Keratinocyte (primary cell): ENCODE measurements around the gene SMARCA4. TPM values are rescaled to one million over a fixed set of nuclear protein-coding genes. Genes with fewer than 3 reads are reported as not detected.

Experiments used
- DNase-seq: peaks from one replicate; pipeline ENCODE4 v3.0.0-alpha.2; 2011; ENCODE audit warnings: low read depth, missing footprints, low spot score
- FAIRE-seq: peaks from 2 replicates; lab custom pipeline; 2011; peaks lifted over from hg19 to GRCh38; lab: Jason Lieb, UNC
- H2AFZ ChIP-seq: 2 replicates; pipeline ENCODE4 v1.6.0; 2012; ENCODE audit warnings: low read length, control low read depth, inconsistent platforms; ENCODE audit not compliant: control insufficient read depth
- H3K27ac ChIP-seq: 2 replicates; pipeline ENCODE4 v1.5.1; 2011; ENCODE audit warnings: low read length; ENCODE audit not compliant: control insufficient read depth, insufficient read depth
- H3K27me3 ChIP-seq: 3 replicates; pipeline ENCODE4 v1.6.0; 2011; ENCODE audit warnings: low read length; ENCODE audit not compliant: control insufficient read depth, insufficient read depth; ENCODE audit errors: extremely low read depth
- H3K36me3 ChIP-seq, 2 experiments: 2 replicates in 1 of 2; 3 replicates in 1 of 2; pipeline ENCODE4 v1.5.1; 2011; ENCODE audit warnings: low read length in 2 of 2, mild to moderate bottlenecking in 1 of 2; ENCODE audit not compliant: control insufficient read depth in 2 of 2, insufficient read depth in 2 of 2; ENCODE audit errors: extremely low read depth in 1 of 2
- H3K4me1 ChIP-seq: 3 replicates; pipeline ENCODE4 v1.5.1; 2011; ENCODE audit warnings: low read length; ENCODE audit not compliant: control insufficient read depth, insufficient read depth; ENCODE audit errors: extremely low read depth
- H3K4me2 ChIP-seq: 3 replicates; pipeline ENCODE4 v1.6.0; 2011; ENCODE audit warnings: low read depth, low read length; ENCODE audit not compliant: control insufficient read depth, insufficient read depth; ENCODE audit errors: extremely low read depth
- H3K4me3 ChIP-seq, 3 experiments: fragments of 200-600 bp in 1 of 3; sonication (generic) in 1 of 3; 2 replicates in 2 of 3; 3 replicates in 1 of 3; pipeline ENCODE4 v1.5.1; 2011 to 2016; ENCODE audit warnings: low read length in 3 of 3, mild to moderate bottlenecking in 3 of 3, control low read depth in 2 of 3, inconsistent platforms in 1 of 3, low read depth in 1 of 3, mixed read lengths in 1 of 3, mixed run types in 1 of 3, moderate library complexity in 1 of 3; ENCODE audit not compliant: control insufficient read depth in 2 of 3, insufficient read depth in 2 of 3; ENCODE audit errors: extremely low read depth in 1 of 3
- H3K79me2 ChIP-seq: 2 replicates; pipeline ENCODE4 v1.6.0; 2012; ENCODE audit warnings: low read length; ENCODE audit not compliant: control insufficient read depth, insufficient read depth
- H3K9ac ChIP-seq: 3 replicates; pipeline ENCODE4 v1.6.0; 2011; ENCODE audit warnings: low read length; ENCODE audit not compliant: control insufficient read depth, insufficient read depth; ENCODE audit errors: extremely low read depth
- H3K9me1 ChIP-seq: 3 replicates; pipeline ENCODE4 v1.6.0; 2011; ENCODE audit warnings: low read length; ENCODE audit not compliant: control insufficient read depth, insufficient read depth; ENCODE audit errors: extremely low read depth
- H3K9me3 ChIP-seq: 2 replicates; pipeline ENCODE4 v1.5.1; 2012; ENCODE audit warnings: low read depth, low read length; ENCODE audit not compliant: control insufficient read depth
- H4K20me1 ChIP-seq: 3 replicates; pipeline ENCODE4 v1.6.0; 2011; ENCODE audit warnings: low read length; ENCODE audit not compliant: control insufficient read depth, insufficient read depth; ENCODE audit errors: extremely low read depth
- CTCF ChIP-seq, 3 experiments: IDR thresholded peaks in 1 of 3; conservative IDR thresholded peaks in 1 of 3; optimal IDR thresholded peaks in 1 of 3; 2 replicates in 2 of 3; 3 replicates in 1 of 3; pipeline versions ENCODE3 to v1.5.1; 2011; ENCODE audit warnings: low read length in 3 of 3, mild to moderate bottlenecking in 3 of 3, moderate library complexity in 2 of 3, control low read depth in 1 of 3, inconsistent platforms in 1 of 3; ENCODE audit not compliant: insufficient read depth in 2 of 3; ENCODE audit errors: extremely low read depth in 1 of 3
- EZH2 ChIP-seq: IDR thresholded peaks from one replicate; pipeline ENCODE4 v1.6.1; 2012; ENCODE audit warnings: inconsistent platforms, mild to moderate bottlenecking, low read length, moderate library complexity
- dilution Hi-C: fragments of 300-500 bp; cut with MboI; formaldehyde crosslinking; loops from one replicate; pipeline ENCODE4 v1.7.0; 2020; ENCODE audit warnings: low sequenced_read_pairs; ENCODE audit not compliant: extremely low pct_ligation_motif_present
- polyA plus RNA-seq, 5 experiments: library from polyadenylated mRNA; depleted of rRNA in 3 of 5; stranded (reverse) in 3 of 5; stranded (forward) in 1 of 5; unstranded in 1 of 5; fragments of >200 nt; gene quantifications; 1 replicate in 1 of 5; 2 replicates in 3 of 5; 3 replicates in 1 of 5; pipeline versions ENCODE4 v1.2.1 to v1.2.3, GENCODE V29; 2011 to 2012; ENCODE audit warnings: missing spikeins in 2 of 5, low read depth in 1 of 5, low replicate concordance in 1 of 5

The SMARCA4 gene
- polyA plus RNA-seq, 1 donor (not counting 4 experiments of a cell fraction or from before 2014, with no cell fraction given): 33.1 TPM

- peaks cover 36% of the 10 kb centered on the region for H3K4me1 ChIP-seq
- H3K4me3 ChIP-seq: no peak overlapping the region
- no peak for FAIRE-seq
- dilution Hi-C loops: no loop called here
- H2AFZ ChIP-seq: no peak overlapping the region
- H3K79me2 ChIP-seq: peaks cover 86% of the 10 kb centered on the region
- TF ChIP-seq EZH2: no peak
- no peak for TF ChIP-seq CTCF (optimal IDR thresholded peaks at IDR 0.05 in 1 of 3, IDR thresholded peaks at IDR 0.05 in 1 of 3, conservative IDR thresholded peaks at IDR 0.05 in 1 of 3; ENCODE audit: extremely low read depth in 1 of 3, insufficient read depth in 2 of 3, low read length in 3 of 3)
- H3K27me3 ChIP-seq: no peaks in the 10 kb centered on the region
- H3K36me3 ChIP-seq: peaks cover 46 to 64% of the 10 kb centered on the region in 2 experiments
- H3K4me2 ChIP-seq: no peak overlapping the region
- H3K9me3 ChIP-seq: no peaks in the 10 kb centered on the region
- peaks cover 84% of the 10 kb centered on the region for H4K20me1 ChIP-seq
- no peak overlapping the region for H3K27ac ChIP-seq
- H3K9ac ChIP-seq: no peak overlapping the region
- peaks cover 5% of the 10 kb centered on the region for H3K9me1 ChIP-seq
- no peak for DNase-seq
These were observed 139.2 kb downstream of the SMARCA4 start for GRCh38 chr19:11100049-11100448.

- Histone ChIP-seq H3K9ac (no peak overlapping the region), H3K79me2 (peaks cover 85% of the 10 kb centered on the region), H3K27me3 (no peaks in the 10 kb centered on the region), H4K20me1 (peaks cover 85% of the 10 kb centered on the region), H3K27ac (no peak overlapping the region), H3K9me1 (peaks cover 5% of the 10 kb centered on the region), H3K4me1 (peaks cover 27% of the 10 kb centered on the region), H2AFZ (no peak overlapping the region), H3K4me2 (no peak overlapping the region), H3K9me3 (no peaks in the 10 kb centered on the region), H3K36me3 (peaks cover 49 to 66% of the 10 kb centered on the region in 2 experiments), H3K4me3 (no peak overlapping the region)
- dilution Hi-C loops: no loop called here
- FAIRE-seq: no peak
- TF ChIP-seq CTCF (optimal IDR thresholded peaks at IDR 0.05 in 1 of 3, IDR thresholded peaks at IDR 0.05 in 1 of 3, conservative IDR thresholded peaks at IDR 0.05 in 1 of 3; ENCODE audit: extremely low read depth in 1 of 3, insufficient read depth in 2 of 3, low read length in 3 of 3) (no peak), EZH2 (no peak)
- DNase-seq: no peak
These were observed 140.2 kb downstream of the SMARCA4 start for GRCh38 chr19:11101057-11101456.
